ENCODE data around the gene RELN.
"Not testable (repeated sequence)": the region's sequence is repeated elsewhere in the genome, so short reads cannot be mapped to it uniquely, and the experiment has no call there.

The RELN gene

GRCh38 chr7:103989200-103989784 is at the start of gene RELN:
TSS of gene RELN (minus strand) at chr7:103989658. CDS start at chr7:103989356, 302 bp downstream.
- DNase-seq (ENCODE audit: low spot score): no peak

- DNase-seq (ENCODE audit: low spot score): no peak
These were observed 48.7 kb upstream of the RELN start for GRCh38 chr7:104038136-104038535.

- DNase-seq (ENCODE audit: low spot score): not testable (repeated sequence)
These were observed 47.4 kb upstream of the RELN start for GRCh38 chr7:104036889-104037288.

GRCh38 chr7:104035351-104035750 is 45.9 kb upstream of the RELN start:
- DNase-seq (ENCODE audit: low spot score): no peak

- DNase-seq (ENCODE audit: low spot score): no peak
These were observed 45.2 kb upstream of the RELN start for GRCh38 chr7:104034679-104035078.

DNA sequence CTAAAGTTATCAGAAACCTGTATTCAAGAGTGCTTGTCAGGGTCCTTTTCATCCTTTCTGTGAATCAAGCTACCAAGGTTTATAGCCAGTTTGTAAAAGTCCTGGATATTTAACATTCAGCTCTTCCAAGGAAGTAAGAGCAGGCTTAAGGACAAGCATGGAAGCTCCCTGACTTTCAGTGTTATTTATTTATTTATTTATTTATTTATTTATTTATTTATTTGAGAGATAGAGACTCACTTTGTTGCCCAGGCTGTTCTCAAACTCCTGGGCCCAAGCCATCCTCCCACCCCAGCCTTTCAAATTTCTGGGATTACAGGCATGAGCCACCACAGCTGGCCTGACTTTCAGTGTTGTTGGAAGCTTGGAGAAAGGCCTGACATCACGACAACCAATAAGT is 44.4 kb upstream of the RELN start:
- no peak for DNase-seq (ENCODE audit: low spot score)

GRCh38 chr7:104032486-104032885 is 43.0 kb upstream of the RELN start:
- DNase-seq (ENCODE audit: low spot score): no peak

- no peak for DNase-seq (ENCODE audit: low spot score)
These were observed 40.3 kb upstream of the RELN start for GRCh38 chr7:104029765-104030164.

DNA sequence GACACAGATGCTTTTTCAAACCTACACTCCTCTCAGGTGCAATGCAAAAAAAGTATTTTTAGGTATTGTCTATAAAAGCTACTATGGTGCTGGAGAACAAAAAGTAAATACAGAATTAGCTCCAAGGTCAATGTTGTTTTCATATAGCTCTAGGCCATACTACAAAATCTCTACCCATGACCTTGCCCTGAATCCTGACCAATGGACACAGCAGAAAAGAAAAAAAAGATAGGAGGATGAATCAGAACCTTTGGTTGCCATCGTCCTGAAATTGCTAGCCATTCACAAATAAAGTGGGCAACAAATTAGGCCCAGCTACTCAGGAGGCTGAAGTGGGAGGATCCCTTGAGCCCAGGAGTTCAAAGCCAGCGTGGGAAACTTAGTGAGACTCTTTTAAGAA is 35.2 kb upstream of the RELN start:
- DNase-seq (ENCODE audit: low spot score): no peak

- no peak for DNase-seq (ENCODE audit: low spot score)
These were observed 33.6 kb upstream of the RELN start for GRCh38 chr7:104023100-104023499.

DNA sequence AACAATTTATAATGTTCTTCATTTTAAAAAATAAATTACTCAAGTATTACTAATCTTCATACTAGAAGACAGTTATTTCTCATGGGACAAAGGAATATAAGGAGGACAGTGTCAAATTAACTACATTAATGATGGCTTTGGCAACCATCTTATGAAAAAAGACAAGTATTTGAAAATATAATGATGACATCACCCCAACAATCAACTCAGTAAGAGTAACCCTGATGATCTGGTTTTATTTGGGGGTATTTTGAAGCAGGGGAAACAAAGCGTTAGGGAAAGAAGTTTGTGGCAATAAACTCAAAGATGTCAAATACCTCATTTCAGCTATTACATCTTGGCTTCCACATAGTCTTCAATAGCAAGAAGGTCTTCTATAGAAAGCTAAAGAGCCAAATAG is 29.0 kb upstream of the RELN start:
- DNase-seq (ENCODE audit: low spot score): no peak

GRCh38 chr7:104017001-104017400 is 27.5 kb upstream of the RELN start:
- no peak for DNase-seq (ENCODE audit: low spot score)

- no peak for DNase-seq (ENCODE audit: low spot score)
These were observed 23.4 kb upstream of the RELN start for GRCh38 chr7:104012835-104013234.

DNA sequence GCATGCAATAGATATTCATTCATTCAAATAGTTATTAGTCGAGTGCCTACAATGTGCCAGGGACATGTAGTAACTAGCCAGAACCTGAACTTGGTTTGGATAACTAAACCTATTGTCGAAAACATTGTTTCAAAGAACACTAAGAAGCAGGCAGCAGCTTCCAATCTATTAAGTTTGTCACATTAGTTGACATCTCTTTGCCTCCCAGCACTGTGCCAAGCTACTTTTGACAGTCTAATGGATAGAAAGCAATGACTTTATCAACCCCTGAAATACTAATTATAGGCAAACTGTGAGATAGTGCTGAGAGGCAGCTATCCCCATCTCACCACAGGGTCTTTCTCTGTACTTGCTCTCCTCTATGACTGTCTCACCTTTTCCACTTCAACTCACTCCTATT is 22.4 kb upstream of the RELN start:
- DNase-seq (ENCODE audit: low spot score): no peak

- no peak for DNase-seq (ENCODE audit: low spot score)
These were observed 20.8 kb upstream of the RELN start for GRCh38 chr7:104010052-104010909.

GRCh38 chr7:104008107-104008506 is 18.6 kb upstream of the RELN start:
- no peak for DNase-seq (ENCODE audit: low spot score)

DNA sequence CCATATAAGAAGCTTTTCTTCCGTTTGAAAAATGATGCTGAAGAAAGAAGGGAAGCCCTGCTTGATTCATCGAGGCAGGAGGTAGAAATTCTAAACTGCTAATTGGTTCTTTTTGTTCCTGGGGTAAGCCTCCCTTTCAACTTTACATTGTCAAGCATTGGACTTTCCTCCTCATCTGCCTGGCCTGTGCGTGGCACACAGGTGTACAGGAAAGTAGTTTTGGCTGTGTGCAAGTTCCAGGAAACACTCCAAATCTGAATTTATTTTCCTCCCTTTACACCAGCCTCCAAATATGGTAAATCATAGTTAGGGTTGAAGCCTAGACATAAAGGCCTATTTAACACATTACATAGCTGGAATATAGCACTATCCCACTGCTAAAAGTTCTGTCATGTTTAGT is 18.2 kb upstream of the RELN start:
- no peak for DNase-seq (ENCODE audit: low spot score)

DNA sequence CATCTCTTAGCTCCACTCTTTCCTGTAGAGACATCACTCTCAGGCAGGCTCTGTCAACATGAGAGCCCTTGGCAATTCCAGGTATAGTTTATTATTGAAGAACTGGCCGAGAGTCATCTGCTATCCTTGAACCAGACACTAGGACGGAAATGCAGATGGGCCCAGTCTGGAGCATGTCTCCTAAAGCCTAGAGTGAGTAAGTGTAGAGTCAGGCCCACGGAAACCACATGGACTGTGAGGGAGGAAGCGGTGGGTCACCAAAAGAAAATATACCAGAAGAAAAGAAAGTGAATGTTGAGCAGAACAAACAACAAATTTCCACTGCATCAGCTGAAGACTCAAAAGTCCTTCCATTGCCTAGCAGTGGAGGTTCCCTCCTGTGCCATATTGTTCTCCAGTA is 15.7 kb upstream of the RELN start:
- DNase-seq (ENCODE audit: low spot score): no peak

DNA sequence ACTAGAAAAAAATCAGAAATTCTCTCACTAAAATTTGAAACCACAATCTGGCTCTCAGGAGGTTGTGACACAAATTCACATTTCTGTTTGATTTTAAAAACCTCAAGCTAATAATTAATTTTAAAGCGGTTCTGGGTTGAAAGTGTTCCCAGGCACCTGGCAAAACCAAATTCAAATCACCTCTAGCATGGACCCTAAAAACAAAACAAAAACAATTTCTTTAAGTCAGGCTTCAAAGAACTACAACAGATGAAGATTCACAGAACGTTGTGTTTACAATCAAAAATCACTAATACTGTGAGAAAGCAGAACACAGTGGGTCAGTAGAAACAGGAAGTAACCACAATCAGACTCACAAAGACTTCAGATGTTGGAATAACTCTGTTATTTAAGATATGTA is 7.2 kb upstream of the RELN start:
- DNase-seq (ENCODE audit: low spot score): no peak

DNA sequence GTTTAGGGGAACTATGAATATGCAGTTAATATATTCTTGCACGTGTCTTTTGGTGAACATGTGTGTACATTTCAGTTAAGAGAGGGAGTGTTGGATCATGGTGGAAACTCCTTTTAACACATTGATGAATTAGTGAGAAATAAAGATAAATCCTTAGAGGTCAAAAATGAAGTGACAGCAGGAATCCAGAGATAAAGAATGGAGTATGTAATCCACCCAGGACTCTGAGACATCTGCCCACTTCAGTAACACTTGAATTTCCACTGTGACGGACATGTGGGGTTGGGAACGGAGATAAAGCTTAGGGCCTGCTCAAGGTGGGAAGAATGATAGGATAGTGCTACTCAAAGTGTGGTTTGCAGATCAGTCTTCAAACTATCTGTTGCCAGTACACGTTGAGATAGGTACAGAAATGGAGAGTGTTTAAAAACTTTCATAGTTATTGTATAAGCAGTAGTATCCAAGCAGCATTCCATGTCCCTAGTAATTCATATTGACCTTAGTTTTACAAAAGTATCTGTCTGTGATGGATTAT is 6.6 kb upstream of the RELN start:
- DNase-seq (ENCODE audit: low spot score): no peak

GRCh38 chr7:103995554-103995953 is 6.1 kb upstream of the RELN start:
- DNase-seq (ENCODE audit: low spot score): no peak

GRCh38 chr7:103993551-103993950 is 4.1 kb upstream of the RELN start:
- DNase-seq (ENCODE audit: low spot score): no peak

DNA sequence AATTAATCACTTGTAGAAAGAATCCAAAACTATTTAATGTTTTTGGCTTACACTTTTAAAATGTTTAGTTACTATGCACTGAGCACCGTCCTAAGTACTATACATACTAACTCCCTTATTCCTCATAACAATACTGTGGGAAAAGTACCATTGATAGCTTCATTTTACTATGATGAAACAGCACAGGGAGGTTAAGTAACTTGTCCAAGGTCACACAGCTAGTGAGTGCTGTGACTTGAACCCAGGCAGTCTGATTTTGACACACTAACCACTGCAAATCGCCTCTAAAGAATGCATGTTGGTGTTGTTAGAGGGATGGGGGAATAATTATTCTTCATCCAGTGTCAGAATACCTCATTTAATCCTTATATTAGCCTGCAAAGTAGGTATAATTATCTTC is 1.9 kb upstream of the RELN start:
- DNase-seq (ENCODE audit: low spot score): no peak

DNA sequence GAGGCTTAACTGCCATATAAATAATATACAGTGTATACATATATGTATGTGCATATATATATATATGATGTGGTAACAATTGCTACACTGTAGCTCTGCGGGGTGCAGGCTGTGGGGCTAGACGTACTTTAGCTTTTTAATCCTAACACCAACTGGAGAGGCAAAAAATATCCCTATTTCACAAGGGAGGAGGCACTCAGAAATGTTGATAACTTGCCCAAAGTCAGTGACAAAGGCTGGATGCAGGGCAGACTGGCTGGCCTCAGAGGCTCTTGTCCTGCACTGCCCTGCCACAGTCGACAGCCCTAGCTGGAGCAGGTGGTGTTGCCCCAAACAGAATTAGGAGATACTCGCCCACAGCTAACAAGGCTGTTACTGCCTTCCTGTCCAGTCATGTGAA is 1.5 kb upstream of the RELN start:
- no peak for DNase-seq (ENCODE audit: low spot score)

Measured in putamen (tissue), 1 donor.